ENCODE data around the gene STOML1. TPM values are rescaled to one million over a fixed set of nuclear protein-coding genes. Genes with fewer than 3 reads are reported as not detected.

STOML1 gene
- total and polyA plus RNA-seq, 9 of the 15 experiments (the other 6 are each of a cell fraction or from before 2014, with no cell fraction given), result 0.25 to 9.7 (median 4.6) TPM

DNA sequence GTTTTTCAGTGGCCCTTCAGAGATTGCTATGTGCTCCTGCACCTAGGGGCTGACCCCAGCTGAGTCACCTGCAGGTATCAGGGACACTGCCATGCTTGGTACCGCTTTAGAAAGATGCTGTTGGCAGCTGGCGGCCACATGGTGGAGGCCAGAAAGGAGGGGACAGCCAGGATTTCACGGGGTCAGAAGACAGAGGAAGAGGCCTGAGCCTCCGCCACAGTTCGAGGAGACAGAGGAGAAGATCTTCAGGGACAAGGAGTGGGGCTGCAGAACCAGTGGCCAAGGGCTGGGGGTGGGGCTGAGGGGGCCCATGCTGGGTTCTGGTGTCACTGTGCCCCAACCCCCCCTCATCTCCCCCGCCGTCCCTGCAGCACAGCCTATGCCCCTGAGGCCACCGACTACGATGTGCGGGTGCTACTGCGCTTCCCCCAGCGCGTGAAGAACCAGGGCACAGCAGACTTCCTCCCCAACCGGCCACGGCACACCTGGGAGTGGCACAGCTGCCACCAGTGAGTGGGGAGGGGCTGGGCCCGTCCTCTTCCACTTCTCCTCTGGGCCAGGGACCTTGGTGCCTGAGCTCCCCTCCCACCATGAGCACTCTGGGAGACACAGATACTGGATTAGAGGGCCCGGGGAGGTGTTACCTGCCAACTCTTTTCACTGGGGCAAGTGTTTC, 45.9 kb downstream of the STOML1 start:
- DNase-seq (ENCODE audit: extremely low read depth in 1 of 4, low spot score in 3 of 4) (no peak), FAIRE-seq (no peak), ATAC-seq (no peak)
- POLR2A ChIA-PET, result interaction anchor here (0.6 to 0.7 kb wide), 2 partner anchors 859 to 1034 kb away, joined by 3 to 4 read pairs; no protein-coding TSS in a partner anchor
- no peaks in the 10 kb centered on the region for H3K36me3 ChIP-seq (ENCODE audit: control insufficient read depth, insufficient read depth, low read length)
- H3K4me2 ChIP-seq (ENCODE audit: insufficient read depth, low read length), result no peak overlapping the region
- BruUV-seq (replicated peaks), result no TSS peak
- H3K27ac ChIP-seq (ENCODE audit: extremely low read depth, low read depth, low read length), result no peak overlapping the region
- no peak overlapping the region for H3K4me3 ChIP-seq
- no peak overlapping the region for H2AFZ ChIP-seq (ENCODE audit: low read depth, low read length)
- in situ Hi-C loops (cut with MboI), result no loop called here
- no peaks in the 10 kb centered on the region for H3K9me3 ChIP-seq (replicated peaks; ENCODE audit: control insufficient read depth, insufficient read depth, low read depth, low read length)
- 0 out of 5 replicates have a peak, but pooled peaks cover 0 to 3% of the 10 kb centered on the region in 2 experiments for H3K4me1 ChIP-seq (replicated peaks in 1 of 2; ENCODE audit: control insufficient read depth in 2 of 2, insufficient read depth in 2 of 2, low read length in 2 of 2)
- CTCF ChIA-PET (ENCODE audit: low intra/inter-chr PET ratio), result no interaction called here
- H3K79me2 ChIP-seq (ENCODE audit: control insufficient read depth, insufficient read depth, low read length), result no peaks in the 10 kb centered on the region
- intact Hi-C loops (cut with micrococcal nuclease), result no loop called here
- H3K9me1 ChIP-seq (ENCODE audit: control insufficient read depth, insufficient read depth, low read length), result no peaks in the 10 kb centered on the region
- H4K20me1 ChIP-seq (replicated peaks; ENCODE audit: control insufficient read depth, insufficient read depth, low read length), result peaks cover 21% of the 10 kb centered on the region
- WGBS (ENCODE audit: insufficient coverage, low coverage, missing lambda C conversion rate), result 5% methylated on average over 7 of the region's 17 CpGs
- peaks cover 5 to 73% of the 10 kb centered on the region in 2 experiments; a peak in 4 of 5 replicates for H3K27me3 ChIP-seq (ENCODE audit: control insufficient read depth in 2 of 2, insufficient read depth in 2 of 2, low read length in 2 of 2)
- no peak overlapping the region for H3K9ac ChIP-seq (ENCODE audit: insufficient read depth in 1 of 2, low read depth in 2 of 2, low read length in 2 of 2)
- TF ChIP-seq GABPB1 (CRISPR knock-in tag; IDR thresholded peaks at IDR 0.05) (no peak), WHSC1 (IDR thresholded peaks at IDR 0.05; ENCODE audit: low read length) (no peak), EZH2 (IDR thresholded peaks at IDR 0.05; ENCODE audit: borderline replicate concordance, low read depth, low read length) (no peak), TOE1 (IDR thresholded peaks at IDR 0.05; ENCODE audit: borderline replicate concordance) (no peak), TOE1 (CRISPR knock-in tag; IDR thresholded peaks at IDR 0.05; ENCODE audit: borderline replicate concordance, low read depth) (no peak), FOXJ2 (tag; IDR thresholded peaks at IDR 0.05) (no peak), KAT8 (IDR thresholded peaks at IDR 0.05; ENCODE audit: low read depth) (no peak), ZNF695 (CRISPR knock-in tag; IDR thresholded peaks at IDR 0.05) (no peak), ETV5 (CRISPR knock-in tag; IDR thresholded peaks at IDR 0.05; ENCODE audit: low read depth) (no peak), NCOA4 (IDR thresholded peaks at IDR 0.05; ENCODE audit: partially characterized antibody) (no peak), ZNF77 (CRISPR knock-in tag; IDR thresholded peaks at IDR 0.05) (no peak), KDM2B (CRISPR knock-in tag; IDR thresholded peaks at IDR 0.05) (no peak), YY1 (IDR thresholded peaks at IDR 0.05; ENCODE audit: borderline replicate concordance in 1 of 3, control insufficient read depth in 1 of 3, extremely low read depth in 1 of 3, insufficient read depth in 3 of 3, insufficient read length in 1 of 3, insufficient replicate concordance in 2 of 3, low read depth in 1 of 3, low read length in 2 of 3) (no peak)
- TF ChIP-seq, protein P1, sequence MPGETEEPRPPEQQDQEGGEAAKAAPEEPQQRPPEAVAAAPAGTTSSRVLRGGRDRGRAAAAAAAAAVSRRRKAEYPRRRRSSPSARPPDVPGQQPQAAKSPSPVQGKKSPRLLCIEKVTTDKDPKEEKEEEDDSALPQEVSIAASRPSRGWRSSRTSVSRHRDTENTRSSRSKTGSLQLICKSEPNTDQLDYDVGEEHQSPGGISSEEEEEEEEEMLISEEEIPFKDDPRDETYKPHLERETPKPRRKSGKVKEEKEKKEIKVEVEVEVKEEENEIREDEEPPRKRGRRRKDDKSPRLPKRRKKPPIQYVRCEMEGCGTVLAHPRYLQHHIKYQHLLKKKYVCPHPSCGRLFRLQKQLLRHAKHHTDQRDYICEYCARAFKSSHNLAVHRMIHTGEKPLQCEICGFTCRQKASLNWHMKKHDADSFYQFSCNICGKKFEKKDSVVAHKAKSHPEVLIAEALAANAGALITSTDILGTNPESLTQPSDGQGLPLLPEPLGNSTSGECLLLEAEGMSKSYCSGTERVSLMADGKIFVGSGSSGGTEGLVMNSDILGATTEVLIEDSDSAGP (CRISPR knock-in tag; IDR thresholded peaks at IDR 0.05), result no peak
- TF ChIP-seq, protein P2, sequence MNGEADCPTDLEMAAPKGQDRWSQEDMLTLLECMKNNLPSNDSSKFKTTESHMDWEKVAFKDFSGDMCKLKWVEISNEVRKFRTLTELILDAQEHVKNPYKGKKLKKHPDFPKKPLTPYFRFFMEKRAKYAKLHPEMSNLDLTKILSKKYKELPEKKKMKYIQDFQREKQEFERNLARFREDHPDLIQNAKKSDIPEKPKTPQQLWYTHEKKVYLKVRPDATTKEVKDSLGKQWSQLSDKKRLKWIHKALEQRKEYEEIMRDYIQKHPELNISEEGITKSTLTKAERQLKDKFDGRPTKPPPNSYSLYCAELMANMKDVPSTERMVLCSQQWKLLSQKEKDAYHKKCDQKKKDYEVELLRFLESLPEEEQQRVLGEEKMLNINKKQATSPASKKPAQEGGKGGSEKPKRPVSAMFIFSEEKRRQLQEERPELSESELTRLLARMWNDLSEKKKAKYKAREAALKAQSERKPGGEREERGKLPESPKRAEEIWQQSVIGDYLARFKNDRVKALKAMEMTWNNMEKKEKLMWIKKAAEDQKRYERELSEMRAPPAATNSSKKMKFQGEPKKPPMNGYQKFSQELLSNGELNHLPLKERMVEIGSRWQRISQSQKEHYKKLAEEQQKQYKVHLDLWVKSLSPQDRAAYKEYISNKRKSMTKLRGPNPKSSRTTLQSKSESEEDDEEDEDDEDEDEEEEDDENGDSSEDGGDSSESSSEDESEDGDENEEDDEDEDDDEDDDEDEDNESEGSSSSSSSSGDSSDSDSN (IDR thresholded peaks at IDR 0.05; ENCODE audit: borderline replicate concordance in 1 of 2, low read depth in 2 of 2, low read length in 2 of 2), result no peak
- TF ChIP-seq, protein P3, sequence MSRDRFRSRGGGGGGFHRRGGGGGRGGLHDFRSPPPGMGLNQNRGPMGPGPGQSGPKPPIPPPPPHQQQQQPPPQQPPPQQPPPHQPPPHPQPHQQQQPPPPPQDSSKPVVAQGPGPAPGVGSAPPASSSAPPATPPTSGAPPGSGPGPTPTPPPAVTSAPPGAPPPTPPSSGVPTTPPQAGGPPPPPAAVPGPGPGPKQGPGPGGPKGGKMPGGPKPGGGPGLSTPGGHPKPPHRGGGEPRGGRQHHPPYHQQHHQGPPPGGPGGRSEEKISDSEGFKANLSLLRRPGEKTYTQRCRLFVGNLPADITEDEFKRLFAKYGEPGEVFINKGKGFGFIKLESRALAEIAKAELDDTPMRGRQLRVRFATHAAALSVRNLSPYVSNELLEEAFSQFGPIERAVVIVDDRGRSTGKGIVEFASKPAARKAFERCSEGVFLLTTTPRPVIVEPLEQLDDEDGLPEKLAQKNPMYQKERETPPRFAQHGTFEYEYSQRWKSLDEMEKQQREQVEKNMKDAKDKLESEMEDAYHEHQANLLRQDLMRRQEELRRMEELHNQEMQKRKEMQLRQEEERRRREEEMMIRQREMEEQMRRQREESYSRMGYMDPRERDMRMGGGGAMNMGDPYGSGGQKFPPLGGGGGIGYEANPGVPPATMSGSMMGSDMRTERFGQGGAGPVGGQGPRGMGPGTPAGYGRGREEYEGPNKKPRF (IDR thresholded peaks at IDR 0.05; ENCODE audit: low read depth, low read length), result no peak
